Panc1 (cell line): ENCODE results near the gene RASGEF1B. TPM values are rescaled to one million over a fixed set of nuclear protein-coding genes. Genes with fewer than 3 reads are reported as not detected.

ENCODE experiments used
- ATAC-seq: fragments of 200-7000 bp; cut with Tn5 transposase; 2 replicates; pipeline ENCODE4 v1.9.1; 2020; ENCODE audit warnings: mild to moderate bottlenecking, moderate library complexity
- BruUV-seq: library from RNA; stranded (reverse); fragments of 400-500 nt; replicated peaks from 2 replicates; lab custom pipeline; 2021; lab: Mats Ljungman, UMichigan
- CTCF ChIA-PET: fragments of 300-600 bp; sonication (Branson Sonifier 250); formaldehyde crosslinking; loops from one replicate; lab custom pipeline; 2022; ENCODE audit warnings: antibody characterized with exemption; lab: Charles Lee
- POLR2A ChIA-PET: fragments of 300-600 bp; sonication (Branson Sonifier 250); formaldehyde crosslinking; loops from one replicate; lab custom pipeline; 2022; ENCODE audit warnings: antibody characterized with exemption; lab: Charles Lee
- DNase-seq: peaks from one replicate; pipeline ENCODE4 v3.0.0-alpha.2; 2010; ENCODE audit warnings: low read depth, low spot score
- H3K27ac ChIP-seq: 2 replicates; pipeline ENCODE4 v1.5.1; 2011; ENCODE audit warnings: mild to moderate bottlenecking, low read length, inconsistent platforms
- H3K27me3 ChIP-seq: fragments of 200-500 bp; sonication (Bioruptor generic); 2 replicates; pipeline ENCODE4 v1.6.0; 2014; ENCODE audit warnings: low read length, inconsistent platforms; ENCODE audit not compliant: control insufficient read depth, insufficient read depth
- H3K36me3 ChIP-seq: fragments of 200-500 bp; sonication (Bioruptor generic); 2 replicates; pipeline ENCODE4 v1.5.1; 2014; ENCODE audit warnings: inconsistent platforms, mild to moderate bottlenecking, low read length, moderate library complexity; ENCODE audit not compliant: control insufficient read depth, insufficient read depth
- H3K4me1 ChIP-seq: 2 replicates; pipeline ENCODE4 v1.5.1; 2011; ENCODE audit warnings: inconsistent platforms, mild to moderate bottlenecking, low read length, moderate library complexity; ENCODE audit not compliant: control insufficient read depth, insufficient read depth
- H3K4me3 ChIP-seq, 2 experiments: 2 replicates each; pipeline ENCODE4 v1.5.1; 2011 to 2012; ENCODE audit warnings: low read depth in 2 of 2, low read length in 2 of 2, mild to moderate bottlenecking in 2 of 2, inconsistent platforms in 1 of 2, moderate library complexity in 1 of 2
- H3K9me3 ChIP-seq: fragments of 200-500 bp; sonication (Bioruptor generic); 2 replicates; pipeline ENCODE4 v1.5.1; 2014; ENCODE audit warnings: low read depth, mild to moderate bottlenecking, inconsistent platforms, low read length, moderate library complexity; ENCODE audit not compliant: control insufficient read depth, insufficient read depth
- POLR2AphosphoS5 ChIP-seq: IDR thresholded peaks from 2 replicates; pipeline ENCODE4 v1.6.1; 2012; ENCODE audit warnings: mild to moderate bottlenecking, low read depth, low read length, moderate library complexity
- SIN3A ChIP-seq: IDR thresholded peaks from 2 replicates; pipeline ENCODE4 v1.6.1; 2012; ENCODE audit warnings: low read depth, mild to moderate bottlenecking, low read length, moderate library complexity, borderline replicate concordance; ENCODE audit not compliant: insufficient read depth
- TCF7L2 ChIP-seq: IDR thresholded peaks from 2 replicates; pipeline ENCODE4 v1.6.1; 2011; ENCODE audit warnings: mild to moderate bottlenecking, low read depth, low read length, inconsistent platforms
- in situ Hi-C: cut with HindIII; loops from 2 replicates; pipeline ENCODE4 v1.10.0; 2016; ENCODE audit warnings: low sequenced_read_pairs, low pct_unique_long_range_greater_than_20kb
- intact Hi-C: fragments of 100-400 bp; cut with micrococcal nuclease; formaldehyde crosslinking; loops from one replicate; pipeline ENCODE4 v1.10.0; 2022; ENCODE audit not compliant: unreplicated experiment
- total RNA-seq: library from RNA; stranded (reverse); gene quantifications from one replicate; pipeline ENCODE4 v1.2.1, GENCODE V29; 2021; ENCODE audit not compliant: unreplicated experiment
- TF ChIP-seq, protein P1 (sequence below), 2 experiments: IDR thresholded peaks; 2 replicates each; pipeline ENCODE4 v1.6.1; 2011 to 2012; ENCODE audit warnings: low read depth in 2 of 2, control low read depth in 1 of 2, low read length in 1 of 2, mild to moderate bottlenecking in 1 of 2, moderate library complexity in 1 of 2; ENCODE audit not compliant: insufficient read depth in 1 of 2
- TF ChIP-seq, protein P2 (sequence below): fragments of 450-650 bp; IDR thresholded peaks from 2 replicates; pipeline ENCODE4 v1.5.1; 2017; ENCODE audit warnings: mild to moderate bottlenecking

RASGEF1B gene
- total RNA-seq, 1 experiment from 2014 or later, result not detected

DNA sequence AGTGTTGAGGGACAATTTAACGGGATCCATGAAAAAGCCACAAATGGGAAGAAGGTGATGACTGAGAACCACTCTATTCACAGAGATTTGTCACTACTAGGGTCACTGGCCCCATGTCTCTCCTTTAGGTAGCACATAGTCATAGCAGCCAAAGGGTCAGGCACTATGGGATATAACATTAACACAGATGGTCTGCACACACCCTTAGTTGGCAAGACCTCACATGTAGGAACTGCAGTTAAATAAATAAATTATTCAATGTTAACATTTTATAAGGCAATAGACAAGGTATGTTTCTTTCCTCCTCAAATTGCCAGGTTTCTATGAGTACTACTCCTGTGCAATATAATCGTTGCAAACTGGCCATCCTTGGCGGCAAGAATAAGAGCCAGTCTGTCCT is 10.9 kb downstream of the RASGEF1B start:
- Histone ChIP-seq H3K27me3 (no peaks in the 10 kb centered on the region), H3K9me3 (no peaks in the 10 kb centered on the region), H3K4me3 (no peak overlapping the region), H3K36me3 (no peaks in the 10 kb centered on the region), H3K4me1 (no peaks in the 10 kb centered on the region), H3K27ac (no peak overlapping the region)
- DNase-seq (no peak), ATAC-seq (no peak)
- POLR2A ChIA-PET, result no interaction called here
- intact Hi-C loops, result no loop called here
- in situ Hi-C loops, result no loop called here
- no TSS peak for BruUV-seq
- TF ChIP-seq POLR2AphosphoS5 (no peak), TCF7L2 (no peak), SIN3A (no peak)
- TF ChIP-seq, protein P1, sequence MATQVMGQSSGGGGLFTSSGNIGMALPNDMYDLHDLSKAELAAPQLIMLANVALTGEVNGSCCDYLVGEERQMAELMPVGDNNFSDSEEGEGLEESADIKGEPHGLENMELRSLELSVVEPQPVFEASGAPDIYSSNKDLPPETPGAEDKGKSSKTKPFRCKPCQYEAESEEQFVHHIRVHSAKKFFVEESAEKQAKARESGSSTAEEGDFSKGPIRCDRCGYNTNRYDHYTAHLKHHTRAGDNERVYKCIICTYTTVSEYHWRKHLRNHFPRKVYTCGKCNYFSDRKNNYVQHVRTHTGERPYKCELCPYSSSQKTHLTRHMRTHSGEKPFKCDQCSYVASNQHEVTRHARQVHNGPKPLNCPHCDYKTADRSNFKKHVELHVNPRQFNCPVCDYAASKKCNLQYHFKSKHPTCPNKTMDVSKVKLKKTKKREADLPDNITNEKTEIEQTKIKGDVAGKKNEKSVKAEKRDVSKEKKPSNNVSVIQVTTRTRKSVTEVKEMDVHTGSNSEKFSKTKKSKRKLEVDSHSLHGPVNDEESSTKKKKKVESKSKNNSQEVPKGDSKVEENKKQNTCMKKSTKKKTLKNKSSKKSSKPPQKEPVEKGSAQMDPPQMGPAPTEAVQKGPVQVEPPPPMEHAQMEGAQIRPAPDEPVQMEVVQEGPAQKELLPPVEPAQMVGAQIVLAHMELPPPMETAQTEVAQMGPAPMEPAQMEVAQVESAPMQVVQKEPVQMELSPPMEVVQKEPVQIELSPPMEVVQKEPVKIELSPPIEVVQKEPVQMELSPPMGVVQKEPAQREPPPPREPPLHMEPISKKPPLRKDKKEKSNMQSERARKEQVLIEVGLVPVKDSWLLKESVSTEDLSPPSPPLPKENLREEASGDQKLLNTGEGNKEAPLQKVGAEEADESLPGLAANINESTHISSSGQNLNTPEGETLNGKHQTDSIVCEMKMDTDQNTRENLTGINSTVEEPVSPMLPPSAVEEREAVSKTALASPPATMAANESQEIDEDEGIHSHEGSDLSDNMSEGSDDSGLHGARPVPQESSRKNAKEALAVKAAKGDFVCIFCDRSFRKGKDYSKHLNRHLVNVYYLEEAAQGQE (IDR thresholded peaks at IDR 0.05; ENCODE audit: insufficient read depth in 1 of 2, low read depth in 2 of 2, low read length in 1 of 2), result no peak
- TF ChIP-seq, protein P2, sequence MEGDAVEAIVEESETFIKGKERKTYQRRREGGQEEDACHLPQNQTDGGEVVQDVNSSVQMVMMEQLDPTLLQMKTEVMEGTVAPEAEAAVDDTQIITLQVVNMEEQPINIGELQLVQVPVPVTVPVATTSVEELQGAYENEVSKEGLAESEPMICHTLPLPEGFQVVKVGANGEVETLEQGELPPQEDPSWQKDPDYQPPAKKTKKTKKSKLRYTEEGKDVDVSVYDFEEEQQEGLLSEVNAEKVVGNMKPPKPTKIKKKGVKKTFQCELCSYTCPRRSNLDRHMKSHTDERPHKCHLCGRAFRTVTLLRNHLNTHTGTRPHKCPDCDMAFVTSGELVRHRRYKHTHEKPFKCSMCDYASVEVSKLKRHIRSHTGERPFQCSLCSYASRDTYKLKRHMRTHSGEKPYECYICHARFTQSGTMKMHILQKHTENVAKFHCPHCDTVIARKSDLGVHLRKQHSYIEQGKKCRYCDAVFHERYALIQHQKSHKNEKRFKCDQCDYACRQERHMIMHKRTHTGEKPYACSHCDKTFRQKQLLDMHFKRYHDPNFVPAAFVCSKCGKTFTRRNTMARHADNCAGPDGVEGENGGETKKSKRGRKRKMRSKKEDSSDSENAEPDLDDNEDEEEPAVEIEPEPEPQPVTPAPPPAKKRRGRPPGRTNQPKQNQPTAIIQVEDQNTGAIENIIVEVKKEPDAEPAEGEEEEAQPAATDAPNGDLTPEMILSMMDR, result no peak
- CTCF ChIA-PET, result no interaction called here

DNA sequence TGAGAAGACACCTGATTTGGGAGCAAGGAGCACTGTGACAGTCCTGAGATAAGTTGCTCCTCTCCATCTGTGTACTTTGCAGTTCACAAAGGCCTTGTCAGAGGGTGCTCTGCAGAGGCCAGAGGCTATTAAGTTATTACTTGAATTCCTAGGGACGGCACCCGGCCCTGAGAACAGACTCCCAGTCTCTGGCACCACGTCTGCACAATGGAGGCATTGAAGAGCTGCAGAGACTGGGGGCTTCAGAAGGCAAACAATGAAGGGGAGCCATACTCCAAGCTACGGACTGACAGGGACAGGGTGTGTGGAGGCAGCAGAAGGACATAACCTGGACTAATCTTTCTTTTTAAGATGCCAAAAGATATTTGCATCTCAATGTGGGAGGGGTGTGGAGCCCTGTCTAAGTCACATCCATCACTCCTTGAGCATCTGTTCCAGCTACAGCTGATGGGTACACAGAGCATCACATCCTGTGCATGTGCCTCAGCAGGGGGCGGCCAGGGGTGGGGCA is 11.5 kb downstream of the RASGEF1B start:
- ChIA-PET POLR2A (no interaction called here), CTCF (no interaction called here)
- in situ Hi-C loops (no loop called here), intact Hi-C loops (no loop called here)
- no peaks in the 10 kb centered on the region for H3K36me3 ChIP-seq
- DNase-seq, result no peak
- H3K27me3 ChIP-seq, result no peaks in the 10 kb centered on the region
- no peak overlapping the region for H3K4me3 ChIP-seq
- no peaks in the 10 kb centered on the region for H3K9me3 ChIP-seq
- no peak overlapping the region for H3K27ac ChIP-seq
- H3K4me1 ChIP-seq, result no peaks in the 10 kb centered on the region
- TF ChIP-seq, protein P2, result no peak
- TF ChIP-seq POLR2AphosphoS5, result no peak
- no peak for TF ChIP-seq TCF7L2
- TF ChIP-seq, protein P1 (IDR thresholded peaks at IDR 0.05; ENCODE audit: insufficient read depth in 1 of 2, low read depth in 2 of 2, low read length in 1 of 2), result no peak
- TF ChIP-seq SIN3A, result no peak
- ATAC-seq, result no peak
- no TSS peak for BruUV-seq
